Measurements from ENCODE around the gene NAGLU.
"Not testable (repeated sequence)": the region's sequence is repeated elsewhere in the genome, so short reads cannot be mapped to it uniquely, and the experiment has no call there.

NAGLU gene

GRCh38 chr17:42521666-42522262 lies 14.3 kb upstream of the NAGLU start:
- DNase-seq, result no peak

DNA sequence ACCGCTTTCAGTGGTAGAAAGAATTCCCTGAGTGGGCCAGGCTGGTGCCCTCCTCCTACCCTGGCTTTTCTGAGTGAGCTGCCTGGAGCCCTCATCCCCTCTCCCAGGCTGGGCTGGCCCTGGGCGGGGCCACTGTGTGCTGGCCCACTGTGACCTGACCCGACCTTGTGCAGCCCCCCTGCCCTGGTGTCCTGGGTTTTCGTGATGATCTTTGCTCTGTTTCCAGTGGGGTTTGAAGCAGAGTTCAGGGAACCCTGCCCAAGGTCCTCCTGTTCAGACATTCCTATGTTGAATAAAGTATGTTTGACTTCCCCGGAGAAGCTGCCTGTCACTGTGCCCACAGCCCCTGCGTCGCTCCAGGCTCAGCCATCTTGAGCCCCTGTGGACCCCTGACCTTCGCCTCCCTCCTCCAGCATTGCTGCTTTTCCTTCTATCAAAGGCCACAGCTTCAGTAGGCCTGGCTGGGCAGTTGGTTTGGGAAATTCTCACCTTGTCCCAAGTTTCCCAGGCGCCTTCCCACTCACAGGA lies 13.7 kb upstream of the NAGLU start:
- no peak for DNase-seq

GRCh38 chr17:42522798-42523278 lies 13.2 kb upstream of the NAGLU start:
- DNase-seq, result no peak

DNA sequence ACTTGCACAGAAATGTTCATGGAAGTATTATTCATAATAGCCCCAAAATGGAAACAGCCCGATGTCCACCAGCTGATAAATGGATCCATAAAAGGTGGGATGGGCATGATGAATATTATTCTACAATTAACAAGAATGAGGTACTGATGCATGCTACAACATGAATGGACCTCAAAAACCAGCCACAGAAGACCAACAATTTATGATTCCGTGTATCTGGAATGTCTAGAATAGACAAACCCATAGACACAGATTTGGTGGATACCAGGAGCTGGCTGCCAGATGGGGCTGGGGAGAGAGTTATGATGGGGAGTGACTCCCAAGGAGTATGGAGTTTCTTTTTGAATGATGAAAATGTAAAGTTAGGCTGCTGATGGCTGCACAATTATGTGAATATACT lies 10.8 kb upstream of the NAGLU start:
- DNase-seq, result no peak

- no peak for DNase-seq
Measured at GRCh38 chr17:42526031-42526444, 10.0 kb upstream of the NAGLU start.

GRCh38 chr17:42527932-42528331 lies 8.1 kb upstream of the NAGLU start:
- no peak for DNase-seq

DNA sequence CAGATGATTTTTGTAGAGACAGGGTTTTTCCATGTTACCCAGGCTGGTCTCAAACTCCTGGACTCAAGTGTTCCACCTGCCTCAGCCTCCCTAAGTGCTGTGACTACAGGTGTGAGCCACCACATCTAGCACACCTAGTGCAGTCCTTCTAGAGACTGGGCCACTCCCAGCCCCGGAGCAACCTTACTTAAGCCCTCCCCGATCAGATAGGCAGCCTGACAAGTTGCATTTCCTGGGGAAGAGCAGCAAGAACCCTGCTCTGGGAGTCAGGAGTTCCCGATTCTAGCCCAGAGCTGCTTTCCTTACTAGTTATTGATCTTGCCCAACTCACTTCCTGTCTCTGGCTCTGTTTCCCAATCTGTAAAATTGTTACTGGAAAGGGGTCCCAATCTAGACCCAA lies 7.0 kb upstream of the NAGLU start:
- DNase-seq, result no peak

DNA sequence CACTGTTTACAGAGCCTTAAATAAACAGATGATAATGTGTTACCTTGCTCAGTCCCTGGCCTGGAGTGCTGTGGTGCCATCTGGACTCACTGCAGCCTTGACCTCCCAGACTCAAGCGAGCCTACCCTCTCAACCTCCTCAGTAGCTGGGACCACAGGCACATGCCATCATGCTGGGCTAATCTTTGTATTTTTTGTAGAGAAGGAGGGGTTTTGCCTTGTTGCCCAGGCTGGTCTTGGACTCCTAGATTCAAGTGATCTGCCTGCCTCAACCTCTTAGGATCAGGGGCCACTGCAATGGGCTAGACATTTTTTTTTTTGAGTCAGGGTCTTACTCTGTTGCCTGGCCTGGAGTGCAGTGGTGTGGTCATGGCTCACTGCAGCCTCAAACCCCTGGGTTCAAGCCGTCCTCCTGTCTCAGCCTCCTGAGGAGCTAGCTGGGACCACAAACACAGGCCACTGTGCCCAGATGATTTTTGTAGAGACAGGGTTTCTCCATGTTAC lies 5.0 kb upstream of the NAGLU start:
- no peak for DNase-seq

DNA sequence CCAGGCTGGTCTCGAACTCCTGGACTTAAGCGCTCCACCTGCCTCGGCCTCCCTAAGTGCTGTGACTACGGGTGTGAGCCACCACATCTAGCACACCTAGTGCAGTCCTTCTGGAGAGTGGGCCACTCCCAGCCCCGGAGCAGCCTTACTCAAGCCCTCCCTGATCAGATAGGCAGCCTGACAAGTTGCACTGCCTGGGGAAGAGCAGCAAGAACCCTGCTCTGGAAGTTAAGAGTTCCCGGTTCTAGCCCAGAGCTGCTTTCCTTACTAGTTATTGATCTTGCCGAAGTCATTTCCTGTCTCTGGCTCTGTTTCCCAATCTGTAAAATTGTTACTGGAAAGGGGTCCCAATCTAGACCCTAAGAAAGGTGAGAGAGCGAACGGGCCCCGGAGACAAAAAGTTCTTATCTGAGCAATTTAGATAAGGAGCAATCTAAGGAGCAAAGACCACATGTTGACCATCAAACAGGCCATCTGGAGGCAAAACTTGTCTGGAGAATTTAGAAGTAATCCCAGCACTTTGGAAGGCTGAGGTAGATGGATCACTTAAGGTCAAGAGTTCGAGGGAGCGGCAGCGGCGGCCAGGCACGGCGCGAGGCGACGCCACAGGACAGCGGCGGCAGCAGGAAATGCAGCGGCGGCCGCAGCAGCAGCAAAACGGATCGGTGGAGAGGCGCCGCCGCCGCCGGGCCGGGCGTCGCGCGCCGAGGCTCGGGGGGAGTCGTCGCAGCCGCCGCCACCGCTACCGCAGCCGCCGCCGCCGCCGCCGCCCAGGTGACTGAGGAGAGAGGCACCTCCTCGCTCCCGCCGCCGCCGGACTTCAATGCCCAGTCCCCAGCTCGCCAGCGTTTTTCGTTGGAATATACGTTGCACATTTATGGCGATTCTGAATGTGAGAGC lies 4.3 kb upstream of the NAGLU start:
- peak; percentile 77 for DNase-seq

GRCh38 chr17:42535155-42536047 lies 640 bp upstream of the NAGLU start:
- DNase-seq, result no peak

GRCh38 chr17:42536372-42537155 lies 523 bp downstream of the NAGLU start:
- peak; percentile 97 for DNase-seq

DNA sequence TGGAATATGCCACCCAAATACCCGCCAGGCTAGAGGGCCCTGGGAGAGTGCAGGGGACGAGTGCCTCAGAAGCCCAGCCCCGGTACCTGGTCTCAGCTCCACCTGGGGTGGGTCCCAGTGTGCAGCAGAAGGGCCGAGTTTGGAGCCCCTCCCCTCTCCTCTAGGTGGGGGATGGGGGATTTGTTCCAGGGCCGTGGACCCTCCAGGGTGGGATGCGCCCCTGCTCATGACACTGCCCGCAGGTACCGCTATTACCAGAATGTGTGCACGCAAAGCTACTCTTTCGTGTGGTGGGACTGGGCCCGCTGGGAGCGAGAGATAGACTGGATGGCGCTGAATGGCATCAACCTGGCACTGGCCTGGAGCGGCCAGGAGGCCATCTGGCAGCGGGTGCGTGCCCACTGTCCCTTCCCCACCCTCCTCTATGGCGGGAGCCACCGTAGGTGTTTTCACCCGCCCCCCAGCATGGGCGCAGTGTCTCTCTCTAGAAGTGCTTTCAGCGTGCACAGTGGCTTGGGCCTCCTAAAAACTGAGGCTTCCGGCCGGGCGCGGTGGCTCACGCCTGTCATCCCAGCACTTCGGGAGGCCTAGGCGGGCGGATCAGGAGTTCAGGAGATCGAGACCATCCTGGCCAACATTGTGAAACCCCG lies 1.2 kb downstream of the NAGLU start:
- DNase-seq, result no peak

DNA sequence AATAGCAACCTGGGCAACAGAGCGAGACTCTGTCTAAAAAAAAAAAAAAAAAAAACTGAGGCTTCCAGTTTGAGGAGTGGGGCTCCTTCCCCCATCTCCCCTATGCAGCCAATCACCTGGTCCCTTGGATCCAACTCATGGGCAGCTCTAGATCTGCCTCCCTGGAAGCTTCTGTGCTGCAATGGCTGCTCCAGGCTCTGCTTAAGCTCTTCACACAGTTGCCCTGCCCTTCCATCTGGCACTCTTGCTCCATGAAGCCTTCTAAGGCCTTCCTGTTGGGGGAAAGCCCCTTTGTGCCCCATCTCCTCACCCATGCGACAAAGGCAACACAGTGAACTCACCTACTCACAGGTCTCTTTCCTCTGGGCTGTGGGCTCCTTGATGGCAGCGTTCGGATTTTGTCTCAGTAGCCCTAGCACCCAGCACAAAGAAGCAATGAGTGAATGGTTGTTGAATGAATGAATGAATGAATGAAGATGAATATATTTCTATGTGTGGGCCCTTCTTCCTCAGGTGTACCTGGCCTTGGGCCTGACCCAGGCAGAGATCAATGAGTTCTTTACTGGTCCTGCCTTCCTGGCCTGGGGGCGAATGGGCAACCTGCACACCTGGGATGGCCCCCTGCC lies 1.9 kb downstream of the NAGLU start:
- DNase-seq, result no peak

DNA sequence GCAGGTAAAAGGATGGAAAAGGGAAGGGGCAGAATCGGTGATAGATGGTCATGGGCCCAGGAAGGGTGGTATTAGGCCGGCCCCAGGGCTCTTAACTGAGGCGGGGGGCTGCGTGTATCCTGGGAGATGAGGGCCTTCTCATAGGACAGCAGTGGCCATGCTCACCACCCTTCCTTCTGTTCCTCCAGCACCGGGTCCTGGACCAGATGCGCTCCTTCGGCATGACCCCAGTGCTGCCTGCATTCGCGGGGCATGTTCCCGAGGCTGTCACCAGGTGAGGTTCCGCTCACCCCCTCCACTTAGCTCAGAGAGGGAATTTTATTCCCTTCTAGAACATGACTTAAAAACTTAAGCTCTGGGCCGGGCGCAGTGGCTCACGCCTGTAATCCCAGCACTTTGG lies 2.4 kb downstream of the NAGLU start:
- DNase-seq, result no peak

DNA sequence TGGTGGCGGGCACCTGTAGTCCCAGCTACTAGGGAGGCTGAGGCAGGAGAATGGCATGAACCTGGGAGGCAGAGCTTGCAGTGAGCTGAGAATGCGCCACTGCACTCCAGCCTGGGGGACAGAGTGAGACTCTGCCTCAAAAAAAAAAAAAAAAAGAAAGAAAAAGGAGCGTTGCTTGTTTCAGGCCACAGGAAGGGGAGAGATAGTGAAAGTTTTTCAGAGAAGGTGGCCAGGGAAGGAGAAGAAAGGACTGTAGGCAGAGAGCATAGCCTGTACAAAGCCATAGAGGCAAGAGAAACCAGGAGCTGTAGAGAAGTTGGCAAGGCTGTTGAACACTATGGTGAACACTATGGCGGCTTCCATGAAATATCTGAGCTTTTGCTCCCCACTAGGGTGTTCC lies 4.5 kb downstream of the NAGLU start:
- not testable (repeated sequence) for DNase-seq

DNA sequence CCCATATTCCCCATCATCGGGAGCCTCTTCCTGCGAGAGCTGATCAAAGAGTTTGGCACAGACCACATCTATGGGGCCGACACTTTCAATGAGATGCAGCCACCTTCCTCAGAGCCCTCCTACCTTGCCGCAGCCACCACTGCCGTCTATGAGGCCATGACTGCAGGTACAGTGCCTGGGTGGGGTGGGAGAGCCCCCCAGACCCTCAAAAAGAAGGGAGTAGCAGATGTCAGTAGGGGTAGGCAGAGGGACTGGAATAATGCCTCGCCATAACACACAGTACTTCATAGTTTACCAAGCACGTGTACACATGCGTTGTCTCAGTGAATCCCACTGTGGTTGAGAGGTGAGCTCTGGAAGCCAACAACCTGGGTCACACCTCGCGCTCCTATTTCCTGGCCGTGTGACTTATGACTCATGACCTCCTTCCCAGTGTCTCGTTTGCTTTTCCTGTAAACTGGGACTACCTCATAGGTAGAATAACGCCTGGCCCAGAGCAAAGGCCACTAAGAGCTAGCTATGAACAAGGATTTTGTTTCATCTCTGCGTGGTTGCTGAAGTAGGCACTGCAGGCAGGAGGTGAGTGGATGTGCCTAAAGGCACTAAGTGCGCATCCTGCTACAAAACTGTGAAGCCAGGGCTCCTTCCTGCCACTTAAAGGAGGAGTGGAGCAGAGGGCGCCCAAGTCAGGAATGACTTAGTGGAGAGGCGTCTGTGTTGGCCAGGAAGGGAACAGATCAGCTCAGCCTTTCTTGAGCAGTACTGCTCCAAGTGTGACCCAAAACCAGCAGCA lies 5.2 kb downstream of the NAGLU start:
- DNase-seq, result no peak

DNA sequence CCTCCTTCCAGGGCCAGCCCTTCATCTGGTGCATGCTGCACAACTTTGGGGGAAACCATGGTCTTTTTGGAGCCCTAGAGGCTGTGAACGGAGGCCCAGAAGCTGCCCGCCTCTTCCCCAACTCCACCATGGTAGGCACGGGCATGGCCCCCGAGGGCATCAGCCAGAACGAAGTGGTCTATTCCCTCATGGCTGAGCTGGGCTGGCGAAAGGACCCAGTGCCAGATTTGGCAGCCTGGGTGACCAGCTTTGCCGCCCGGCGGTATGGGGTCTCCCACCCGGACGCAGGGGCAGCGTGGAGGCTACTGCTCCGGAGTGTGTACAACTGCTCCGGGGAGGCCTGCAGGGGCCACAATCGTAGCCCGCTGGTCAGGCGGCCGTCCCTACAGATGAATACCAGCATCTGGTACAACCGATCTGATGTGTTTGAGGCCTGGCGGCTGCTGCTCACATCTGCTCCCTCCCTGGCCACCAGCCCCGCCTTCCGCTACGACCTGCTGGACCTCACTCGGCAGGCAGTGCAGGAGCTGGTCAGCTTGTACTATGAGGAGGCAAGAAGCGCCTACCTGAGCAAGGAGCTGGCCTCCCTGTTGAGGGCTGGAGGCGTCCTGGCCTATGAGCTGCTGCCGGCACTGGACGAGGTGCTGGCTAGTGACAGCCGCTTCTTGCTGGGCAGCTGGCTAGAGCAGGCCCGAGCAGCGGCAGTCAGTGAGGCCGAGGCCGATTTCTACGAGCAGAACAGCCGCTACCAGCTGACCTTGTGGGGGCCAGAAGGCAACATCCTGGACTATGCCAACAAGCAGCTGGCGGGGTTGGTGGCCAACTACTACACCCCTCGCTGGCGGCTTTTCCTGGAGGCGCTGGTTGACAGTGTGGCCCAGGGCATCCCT lies 7.4 kb downstream of the NAGLU start:
- no peak for DNase-seq

DNA sequence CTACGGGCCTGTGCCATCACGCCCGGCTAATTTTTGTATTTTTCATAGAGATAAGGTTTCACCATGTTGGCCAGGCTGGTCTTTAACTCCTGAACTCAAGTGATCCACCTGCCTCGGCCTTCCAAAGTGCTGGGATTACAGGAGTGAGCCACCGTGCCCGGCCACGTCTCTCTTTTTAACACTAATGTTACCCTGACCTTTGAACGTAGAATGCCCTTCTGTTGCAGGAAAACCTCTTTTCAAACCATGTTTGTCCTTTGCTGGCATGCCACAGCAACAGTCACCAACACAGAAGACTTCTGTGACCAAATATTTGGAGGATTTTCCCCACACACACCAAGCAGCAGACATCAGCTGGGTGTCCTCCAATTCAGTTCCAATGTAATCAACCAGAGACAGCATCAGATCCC lies 8.8 kb downstream of the NAGLU start:
- DNase-seq, result no peak
